Measurements from ENCODE around the gene VSTM2B.
"Not testable (repeated sequence)": the region's sequence is repeated elsewhere in the genome, so short reads cannot be mapped to it uniquely, and the experiment has no call there.

Gene VSTM2B

GRCh38 chr19:29525901-29526729, at the start of gene VSTM2B:
Gene VSTM2B, plus strand, starts transcription at chr19:29525994. Its CDS starts 590 bp downstream, at chr19:29526584.
- in situ Hi-C loops (cut with HindIII; ENCODE audit: low sequenced_read_pairs): loop anchor here (5.0 kb wide), 2 partner anchors 81 to 99 kb away; partner anchors contain the start of gene POP4

GRCh38 chr19:29476528-29476927, 49.3 kb upstream of the VSTM2B start:
- in situ Hi-C loops (cut with HindIII; ENCODE audit: low sequenced_read_pairs): no loop called here

- in situ Hi-C loops (cut with HindIII; ENCODE audit: low sequenced_read_pairs): no loop called here
Observed at GRCh38 chr19:29477831-29478577, 47.8 kb upstream of the VSTM2B start.

- in situ Hi-C loops (cut with HindIII; ENCODE audit: low sequenced_read_pairs): no loop called here
Observed at GRCh38 chr19:29478578-29479565, 46.9 kb upstream of the VSTM2B start.

GRCh38 chr19:29479941-29480340, 45.9 kb upstream of the VSTM2B start:
- in situ Hi-C loops (cut with HindIII; ENCODE audit: low sequenced_read_pairs): no loop called here

- in situ Hi-C loops (cut with HindIII; ENCODE audit: low sequenced_read_pairs): no loop called here
Observed at GRCh38 chr19:29480507-29480906, 45.3 kb upstream of the VSTM2B start.

- in situ Hi-C loops (cut with HindIII; ENCODE audit: low sequenced_read_pairs): no loop called here
Observed at GRCh38 chr19:29482855-29483640, 42.7 kb upstream of the VSTM2B start.

GRCh38 chr19:29483641-29483920, 42.2 kb upstream of the VSTM2B start:
- in situ Hi-C loops (cut with HindIII; ENCODE audit: low sequenced_read_pairs): no loop called here

- in situ Hi-C loops (cut with HindIII; ENCODE audit: low sequenced_read_pairs): no loop called here
Observed at GRCh38 chr19:29483944-29484581, 41.7 kb upstream of the VSTM2B start.

- in situ Hi-C loops (cut with HindIII; ENCODE audit: low sequenced_read_pairs): no loop called here
Observed at GRCh38 chr19:29484876-29485275, 40.9 kb upstream of the VSTM2B start.

GRCh38 chr19:29485293-29485692, 40.5 kb upstream of the VSTM2B start:
- in situ Hi-C loops (cut with HindIII; ENCODE audit: low sequenced_read_pairs): no loop called here

- in situ Hi-C loops (cut with HindIII; ENCODE audit: low sequenced_read_pairs): not testable (repeated sequence)
Observed at GRCh38 chr19:29486961-29487360, 38.8 kb upstream of the VSTM2B start.

GRCh38 chr19:29487432-29487831, 38.4 kb upstream of the VSTM2B start:
- in situ Hi-C loops (cut with HindIII; ENCODE audit: low sequenced_read_pairs): no loop called here

- in situ Hi-C loops (cut with HindIII; ENCODE audit: low sequenced_read_pairs): no loop called here
Observed at GRCh38 chr19:29488316-29488715, 37.5 kb upstream of the VSTM2B start.

GRCh38 chr19:29489172-29489951, 36.4 kb upstream of the VSTM2B start:
- in situ Hi-C loops (cut with HindIII; ENCODE audit: low sequenced_read_pairs): no loop called here

GRCh38 chr19:29491491-29491890, 34.3 kb upstream of the VSTM2B start:
- in situ Hi-C loops (cut with HindIII; ENCODE audit: low sequenced_read_pairs): no loop called here

- in situ Hi-C loops (cut with HindIII; ENCODE audit: low sequenced_read_pairs): no loop called here
Observed at GRCh38 chr19:29491995-29492577, 33.7 kb upstream of the VSTM2B start.

- in situ Hi-C loops (cut with HindIII; ENCODE audit: low sequenced_read_pairs): no loop called here
Observed at GRCh38 chr19:29492769-29493168, 33.0 kb upstream of the VSTM2B start.

GRCh38 chr19:29495091-29495490, 30.7 kb upstream of the VSTM2B start:
- in situ Hi-C loops (cut with HindIII; ENCODE audit: low sequenced_read_pairs): no loop called here

Data from endothelial cell of hepatic sinusoid (primary cell).